ENCODE results near the gene RNF186.
A peak's percentile ranks its signal among the peaks of the same experiment; 100 is the strongest.

RNF186 gene

DNA sequence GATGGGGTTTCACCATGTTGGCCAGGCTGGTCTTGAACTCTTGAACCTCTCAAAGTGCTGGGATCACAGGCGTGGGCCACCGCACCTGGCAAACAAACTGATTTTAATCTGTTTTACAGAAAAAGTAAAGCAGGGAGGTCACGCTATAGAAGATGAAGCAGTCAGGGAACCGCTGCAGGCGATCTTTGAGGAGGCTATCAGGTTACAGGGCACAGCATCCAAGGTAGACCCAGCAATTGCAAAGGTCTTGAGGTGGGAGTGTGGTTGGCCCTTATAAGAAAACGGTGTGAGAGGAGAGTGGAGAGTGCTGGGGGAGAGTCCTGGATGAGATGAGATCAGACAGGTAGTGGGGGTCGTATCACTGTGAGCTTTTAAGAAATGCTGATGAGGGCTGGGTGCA lies 12.8 kb downstream of the RNF186 start:
- Histone ChIP-seq H3K36me3 (ENCODE audit: insufficient read depth) (no peaks in the 10 kb centered on the region), H3K27me3 (ENCODE audit: insufficient read depth, low read depth) (no peaks in the 10 kb centered on the region), H3K79me2 (ENCODE audit: insufficient read depth, low read depth) (no peaks in the 10 kb centered on the region), H3K4me2 (no peak overlapping the region), H4K20me1 (ENCODE audit: insufficient read depth) (no peaks in the 10 kb centered on the region), H2AFZ (ENCODE audit: low read depth) (no peak overlapping the region), H3K9ac (no peak overlapping the region), H3K4me1 (ENCODE audit: low read depth, poor library complexity, severe bottlenecking) (peaks cover 17% of the 10 kb centered on the region), H3K4me3 (IDR thresholded peaks at IDR 0.05; ENCODE audit: insufficient read depth, low read depth, low read length) (no peak overlapping the region), H3K27ac (no peak overlapping the region)
- TF ChIP-seq, protein P1, sequence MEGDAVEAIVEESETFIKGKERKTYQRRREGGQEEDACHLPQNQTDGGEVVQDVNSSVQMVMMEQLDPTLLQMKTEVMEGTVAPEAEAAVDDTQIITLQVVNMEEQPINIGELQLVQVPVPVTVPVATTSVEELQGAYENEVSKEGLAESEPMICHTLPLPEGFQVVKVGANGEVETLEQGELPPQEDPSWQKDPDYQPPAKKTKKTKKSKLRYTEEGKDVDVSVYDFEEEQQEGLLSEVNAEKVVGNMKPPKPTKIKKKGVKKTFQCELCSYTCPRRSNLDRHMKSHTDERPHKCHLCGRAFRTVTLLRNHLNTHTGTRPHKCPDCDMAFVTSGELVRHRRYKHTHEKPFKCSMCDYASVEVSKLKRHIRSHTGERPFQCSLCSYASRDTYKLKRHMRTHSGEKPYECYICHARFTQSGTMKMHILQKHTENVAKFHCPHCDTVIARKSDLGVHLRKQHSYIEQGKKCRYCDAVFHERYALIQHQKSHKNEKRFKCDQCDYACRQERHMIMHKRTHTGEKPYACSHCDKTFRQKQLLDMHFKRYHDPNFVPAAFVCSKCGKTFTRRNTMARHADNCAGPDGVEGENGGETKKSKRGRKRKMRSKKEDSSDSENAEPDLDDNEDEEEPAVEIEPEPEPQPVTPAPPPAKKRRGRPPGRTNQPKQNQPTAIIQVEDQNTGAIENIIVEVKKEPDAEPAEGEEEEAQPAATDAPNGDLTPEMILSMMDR (conservative IDR thresholded peaks at IDR 0.05; ENCODE audit: low read depth, low read length): no peak

DNA sequence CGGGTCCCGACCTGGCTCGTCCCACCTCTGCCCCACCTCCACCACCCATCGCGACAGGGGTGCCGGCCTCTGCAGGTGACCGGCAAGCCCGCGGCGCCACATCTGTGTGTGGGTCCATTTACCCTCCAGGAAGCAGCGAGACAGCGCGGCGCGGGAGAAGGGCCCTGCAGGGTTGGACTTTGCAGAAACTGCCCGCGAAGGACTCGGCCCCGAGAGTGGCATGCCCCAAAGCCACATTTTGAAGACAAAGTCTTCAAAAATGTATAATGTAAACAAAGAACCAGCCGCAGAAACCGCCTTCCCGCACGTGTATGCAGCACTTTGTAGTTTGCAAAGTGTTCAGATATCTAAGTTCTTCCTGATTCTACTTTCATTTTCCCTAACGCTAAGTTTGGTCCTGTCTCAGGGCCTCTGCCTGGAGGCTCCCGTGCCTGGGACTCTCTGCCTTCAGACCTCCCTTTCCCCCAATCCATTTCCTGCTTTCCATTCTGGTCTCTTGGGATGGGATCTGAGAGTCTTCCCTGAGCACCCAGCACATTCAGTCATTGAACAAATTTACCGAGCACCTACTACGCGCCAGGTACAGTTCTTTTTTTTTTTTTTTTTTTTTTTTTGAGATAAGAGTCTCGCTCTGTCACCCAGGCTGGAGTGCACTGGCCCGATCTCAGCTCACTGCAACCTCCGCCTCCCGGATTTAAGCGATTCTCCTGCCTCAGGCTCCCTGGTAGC lies 14.8 kb downstream of the RNF186 start:
- Histone ChIP-seq H4K20me1 (ENCODE audit: insufficient read depth) (no peaks in the 10 kb centered on the region), H3K4me2 (peak overlapping the region; percentile 87), H2AFZ (ENCODE audit: low read depth) (peak overlapping the region; percentile 62), H3K79me2 (ENCODE audit: insufficient read depth, low read depth) (no peaks in the 10 kb centered on the region), H3K27ac (peak overlapping the region; percentile 60), H3K4me3 (IDR thresholded peaks at IDR 0.05; ENCODE audit: insufficient read depth, low read depth, low read length) (peak overlapping the region; percentile 3), H3K9ac (peak overlapping the region; percentile 94), H3K4me1 (ENCODE audit: low read depth, poor library complexity, severe bottlenecking) (peaks cover 17% of the 10 kb centered on the region), H3K27me3 (ENCODE audit: insufficient read depth, low read depth) (no peaks in the 10 kb centered on the region), H3K36me3 (ENCODE audit: insufficient read depth) (no peaks in the 10 kb centered on the region)
- TF ChIP-seq, protein P1 (conservative IDR thresholded peaks at IDR 0.05; ENCODE audit: low read depth, low read length): no peak

DNA sequence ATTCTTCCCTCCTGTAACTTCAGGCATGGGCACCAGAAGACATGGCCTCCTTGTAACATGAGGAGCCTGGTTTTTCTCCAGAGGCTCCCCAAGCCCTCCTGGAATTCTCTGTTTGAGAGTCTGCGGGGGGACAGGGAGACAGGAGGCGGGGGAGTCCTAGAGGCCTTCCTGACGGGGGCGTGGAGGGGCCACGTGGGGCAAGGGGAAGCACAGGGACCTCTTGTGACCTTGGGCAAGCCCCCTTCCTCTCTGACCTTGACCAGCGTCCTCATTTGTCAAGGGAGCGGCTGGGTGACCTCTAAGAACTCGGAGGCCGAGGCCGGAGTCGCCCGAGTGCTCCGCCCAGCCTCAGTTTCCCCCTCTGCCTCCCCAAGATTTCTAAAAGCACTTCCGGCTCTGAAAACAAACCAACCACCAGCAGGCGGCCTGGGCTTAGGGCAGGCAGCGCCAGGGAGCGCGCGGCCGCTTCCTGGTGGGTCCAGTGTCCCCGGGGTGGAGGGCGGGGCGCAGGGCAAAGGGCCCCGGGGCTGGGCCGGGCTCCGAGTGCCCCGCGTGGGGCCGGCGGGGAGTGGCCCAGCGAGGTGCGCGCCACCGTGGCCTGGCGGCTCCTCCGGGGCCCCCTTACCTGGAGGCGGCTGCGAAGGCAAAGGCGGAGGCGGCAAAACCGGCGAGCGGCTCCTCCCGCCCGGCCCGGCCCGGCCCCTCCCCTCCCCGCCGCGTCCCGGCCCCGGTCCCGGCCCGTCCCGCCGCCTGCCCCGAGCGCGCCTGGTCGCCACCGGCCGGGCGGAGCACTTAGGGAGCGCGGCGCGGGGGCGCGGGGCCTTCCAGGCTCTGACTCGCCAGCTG lies 15.6 kb downstream of the RNF186 start, which contains the start of gene TMCO4:
Gene TMCO4 (minus strand): TSS at position 687 of the 846 bp plus-strand sequence. CDS start 19,158 bp downstream, outside the sequence.
- Histone ChIP-seq H2AFZ (ENCODE audit: low read depth) (peak within 1 kb of the TSS; percentile 95), H3K36me3 (ENCODE audit: insufficient read depth) (no peaks in the 10 kb centered on the region), H4K20me1 (ENCODE audit: insufficient read depth) (no peaks in the 10 kb centered on the region), H3K27ac (peak within 1 kb of the TSS; percentile 72), H3K4me1 (ENCODE audit: low read depth, poor library complexity, severe bottlenecking) (peaks cover 17% of the 10 kb centered on the region), H3K79me2 (ENCODE audit: insufficient read depth, low read depth) (no peaks in the 10 kb centered on the region), H3K4me2 (peak within 1 kb of the TSS; percentile 92), H3K9ac (peak within 1 kb of the TSS; percentile 94), H3K27me3 (ENCODE audit: insufficient read depth, low read depth) (no peaks in the 10 kb centered on the region), H3K4me3 (IDR thresholded peaks at IDR 0.05; ENCODE audit: insufficient read depth, low read depth, low read length) (peak within 1 kb of the TSS; percentile 3)
- TF ChIP-seq, protein P1 (conservative IDR thresholded peaks at IDR 0.05; ENCODE audit: low read depth, low read length): 0 out of 2 replicates have a peak, but pooled peaks have one; percentile 37

DNA sequence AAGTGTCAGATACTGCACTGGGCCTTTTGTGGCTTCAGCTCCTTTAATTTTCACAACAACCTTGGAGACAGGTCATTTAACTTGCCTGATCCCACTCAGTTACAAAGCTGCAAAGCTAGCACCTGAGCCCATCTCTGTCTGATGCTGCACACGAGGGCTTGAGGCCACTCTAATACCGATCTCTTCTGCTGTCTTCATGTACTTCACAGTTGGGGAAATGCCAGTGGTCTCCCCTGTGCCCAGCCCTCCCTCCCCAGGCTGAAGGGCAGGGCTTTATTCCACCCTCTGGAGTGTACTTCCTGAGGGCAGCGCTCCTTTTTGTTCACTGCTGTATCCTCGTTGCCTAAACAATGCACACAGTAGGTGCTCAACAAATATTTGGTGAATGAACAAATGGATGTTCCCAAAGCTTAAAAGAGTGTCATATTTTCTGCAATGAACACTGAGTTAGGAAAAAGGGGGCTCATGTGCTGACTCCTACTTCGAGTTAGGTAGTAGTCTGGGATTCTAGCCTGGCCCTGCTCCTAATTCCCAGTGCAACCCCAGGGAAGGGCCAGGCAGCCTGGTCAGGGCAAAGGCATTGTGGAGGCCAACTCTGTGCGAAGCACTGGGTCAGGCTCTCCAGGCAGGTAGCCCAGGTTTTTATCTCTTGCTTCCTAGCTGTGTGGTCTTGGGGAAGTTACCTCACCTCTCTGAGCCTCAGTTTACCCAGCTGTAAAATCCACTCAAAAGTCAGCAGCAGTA lies 16.4 kb downstream of the RNF186 start:
- H3K4me1 ChIP-seq (ENCODE audit: low read depth, poor library complexity, severe bottlenecking): peaks cover 17% of the 10 kb centered on the region
- H4K20me1 ChIP-seq (ENCODE audit: insufficient read depth): no peaks in the 10 kb centered on the region
- H3K79me2 ChIP-seq (ENCODE audit: insufficient read depth, low read depth): no peaks in the 10 kb centered on the region
- H3K4me3 ChIP-seq (IDR thresholded peaks at IDR 0.05; ENCODE audit: insufficient read depth, low read depth, low read length): no peak overlapping the region
- H3K4me2 ChIP-seq: peak overlapping the region; percentile 92
- no peaks in the 10 kb centered on the region for H3K27me3 ChIP-seq (ENCODE audit: insufficient read depth, low read depth)
- H3K36me3 ChIP-seq (ENCODE audit: insufficient read depth): no peaks in the 10 kb centered on the region
- TF ChIP-seq, protein P1 (conservative IDR thresholded peaks at IDR 0.05; ENCODE audit: low read depth, low read length): no peak
- H3K9ac ChIP-seq: peak overlapping the region; percentile 94
- H3K27ac ChIP-seq: peak overlapping the region; percentile 72
- H2AFZ ChIP-seq (ENCODE audit: low read depth): peak overlapping the region; percentile 95

Measured in KMS-11 (cell line).